K562 (cell line): ENCODE measurements around the gene NTSR2. TPM values are rescaled to one million over a fixed set of nuclear protein-coding genes. Genes with fewer than 3 reads are reported as not detected.

Experiments used
- ATAC-seq: fragments of 200-7000 bp; cut with Tn5 transposase; 3 replicates; pipeline ENCODE4 v1.9.1; 2020; ENCODE audit warnings: moderate library complexity
- BruUV-seq: library from RNA; stranded (reverse); fragments of 400-500 nt; replicated peaks from 2 replicates; lab custom pipeline; 2021; lab: Mats Ljungman, UMichigan
- CTCF ChIA-PET: fragments of 300-600 bp; formaldehyde crosslinking; extraction: SDS; loops from one replicate; lab custom pipeline; 2021; ENCODE audit warnings: low intra/inter-chr PET ratio; lab: Yijun Ruan, JAX
- POLR2A ChIA-PET: fragments of 300-600, 350-650 bp; sonication (Branson Sonifier 250); formaldehyde crosslinking; extraction: SDS; loops from one replicate; lab custom pipeline; 2021; ENCODE audit warnings: antibody characterized with exemption, inconsistent platforms; lab: Yijun Ruan, JAX
- DNase-seq, 4 experiments: peaks; one replicate each; pipeline versions ENCODE4 v3.0.0 to v3.0.0-alpha.2; 2011 to 2018; ENCODE audit warnings: low spot score in 3 of 4, mixed read lengths in 3 of 4; ENCODE audit errors: extremely low read depth in 1 of 4
- FAIRE-seq: peaks from 2 replicates; lab custom pipeline; 2011; peaks lifted over from hg19 to GRCh38; lab: Jason Lieb, UNC
- H2AFZ ChIP-seq: 2 replicates; pipeline ENCODE4 v1.6.0; 2011; ENCODE audit warnings: low read depth, low read length, control low read depth, inconsistent platforms
- H3K27ac ChIP-seq: fragments of 200-600 bp; 3 replicates; pipeline ENCODE4 v1.8.0; 2011; ENCODE audit warnings: low read depth, mild to moderate bottlenecking, control low read depth, inconsistent platforms, low read length, moderate library complexity, mixed read lengths; ENCODE audit errors: extremely low read depth
- H3K27me3 ChIP-seq, 2 experiments: fragments of 300-600 bp in 1 of 2; 2 replicates in 1 of 2; 3 replicates in 1 of 2; pipeline versions ENCODE4 v1.6.0 to v1.8.0; 2011; ENCODE audit warnings: inconsistent platforms in 2 of 2, low read length in 2 of 2, mild to moderate bottlenecking in 1 of 2, mixed read lengths in 1 of 2, moderate library complexity in 1 of 2; ENCODE audit not compliant: control insufficient read depth in 2 of 2, insufficient read depth in 2 of 2
- H3K36me3 ChIP-seq: fragments of 300-600 bp; 3 replicates; pipeline ENCODE4 v1.8.0; 2011; ENCODE audit warnings: mild to moderate bottlenecking, low read length, inconsistent platforms; ENCODE audit not compliant: control insufficient read depth, insufficient read depth
- H3K4me1 ChIP-seq, 2 experiments: fragments of 200-600 bp in 1 of 2; replicated peaks in 1 of 2; 2 replicates in 1 of 2; 3 replicates in 1 of 2; pipeline versions ENCODE4 v1.5.1 to v1.8.0; 2011; ENCODE audit warnings: inconsistent platforms in 2 of 2, low read length in 2 of 2, mild to moderate bottlenecking in 1 of 2, mixed read lengths in 1 of 2, moderate library complexity in 1 of 2; ENCODE audit not compliant: control insufficient read depth in 2 of 2, insufficient read depth in 2 of 2
- H3K4me2 ChIP-seq: 2 replicates; pipeline ENCODE4 v1.6.1; 2011; ENCODE audit warnings: low read length, control low read depth, inconsistent platforms, mixed read lengths; ENCODE audit not compliant: insufficient read depth
- H3K4me3 ChIP-seq: fragments of 200-600 bp; sonication (generic), shearing (Covaris generic); 2 replicates; pipeline ENCODE4 v1.5.1; 2016; ENCODE audit warnings: control low read depth, inconsistent platforms
- H3K79me2 ChIP-seq: fragments of 200-600 bp; 3 replicates; pipeline ENCODE4 v1.8.0; 2011; ENCODE audit warnings: low read length, inconsistent platforms; ENCODE audit not compliant: control insufficient read depth, insufficient read depth
- H3K9ac ChIP-seq, 2 experiments: 2 replicates each; pipeline versions ENCODE4 v1.6.0 to v1.6.1; 2011; ENCODE audit warnings: low read depth in 2 of 2, low read length in 2 of 2, control low read depth in 1 of 2, inconsistent platforms in 1 of 2, mild to moderate bottlenecking in 1 of 2, mixed read lengths in 1 of 2; ENCODE audit not compliant: insufficient read depth in 1 of 2
- H3K9me1 ChIP-seq: one replicate; pipeline ENCODE4 v1.6.0; 2011; ENCODE audit warnings: inconsistent platforms, mild to moderate bottlenecking, low read length, moderate library complexity; ENCODE audit not compliant: control insufficient read depth, insufficient read depth
- H3K9me3 ChIP-seq: replicated peaks from 2 replicates; pipeline ENCODE4 v1.5.1; 2011; ENCODE audit warnings: low read depth, low read length, inconsistent platforms; ENCODE audit not compliant: control insufficient read depth, insufficient read depth
- H4K20me1 ChIP-seq: replicated peaks from 2 replicates; pipeline ENCODE4 v1.6.1; 2011; ENCODE audit warnings: low read length, inconsistent platforms, mixed read lengths; ENCODE audit not compliant: control insufficient read depth, insufficient read depth
- CEBPB ChIP-seq: fragments of 450-650 bp; IDR thresholded peaks from 2 replicates; pipeline ENCODE4 v1.6.1; 2016; ENCODE audit warnings: missing genetic modification characterization, missing compliant biosample characterization
- EHMT2 ChIP-seq: fragments of 450-650 bp; IDR thresholded peaks from 2 replicates; pipeline ENCODE4 v1.6.1; 2018; ENCODE audit warnings: antibody characterized with exemption
- HOXB6 ChIP-seq: fragments of 250-450 bp; sonication (Bioruptor Pico); IDR thresholded peaks from 2 replicates; pipeline ENCODE4 v1.5.1; 2022; ENCODE audit warnings: mild to moderate bottlenecking, borderline replicate concordance
- IRF9 ChIP-seq: fragments of 450-650 bp; IDR thresholded peaks from 2 replicates; pipeline ENCODE4 v1.6.1; 2016; ENCODE audit warnings: missing biosample characterization, missing genetic modification characterization
- KLF13 ChIP-seq: fragments of 450-650 bp; IDR thresholded peaks from 2 replicates; pipeline ENCODE4 v1.6.1; 2016; ENCODE audit warnings: missing genetic modification characterization, low read depth, mild to moderate bottlenecking, missing compliant biosample characterization, moderate library complexity, borderline replicate concordance
- MIER1 ChIP-seq: fragments of 450-650 bp; IDR thresholded peaks from 2 replicates; pipeline ENCODE4 v1.6.1; 2016; ENCODE audit warnings: antibody characterized with exemption, mild to moderate bottlenecking, low read depth
- NFE2L1 ChIP-seq: fragments of 450-650 bp; IDR thresholded peaks from 2 replicates; pipeline ENCODE4 v1.6.1; 2016; ENCODE audit warnings: missing genetic modification characterization, low read depth, mild to moderate bottlenecking, missing compliant biosample characterization, moderate library complexity, borderline replicate concordance
- NFXL1 ChIP-seq: fragments of 450-650 bp; formaldehyde crosslinking; IDR thresholded peaks from 2 replicates; pipeline ENCODE4 v1.4.0; 2021; ENCODE audit warnings: mild to moderate bottlenecking
- PHB ChIP-seq: fragments of 250-450 bp; sonication (Bioruptor Pico); IDR thresholded peaks from 2 replicates; pipeline ENCODE4 v1.5.0; 2021
- ZNF175 ChIP-seq: fragments of 200-800 bp; sonication (Bioruptor generic); IDR thresholded peaks from 2 replicates; pipeline ENCODE4 v1.6.1; 2016; ENCODE audit warnings: low read depth, mild to moderate bottlenecking, missing genetic modification characterization, missing compliant biosample characterization
- ZNF655 ChIP-seq: fragments of 250-450 bp; sonication (Bioruptor Pico); IDR thresholded peaks from 2 replicates; pipeline ENCODE4 v1.5.0; 2021
- ZNF780A ChIP-seq: fragments of 250-450 bp; sonication (Bioruptor Pico); IDR thresholded peaks from 2 replicates; pipeline ENCODE4 v1.5.0; 2021; ENCODE audit warnings: mild to moderate bottlenecking
- WGBS: fragments of 100-300 bp; shearing (Covaris generic); methylation state at CpG from one replicate; pipeline ENCODE4 v1.1.6; 2016; ENCODE audit warnings: low coverage, mixed read lengths; ENCODE audit not compliant: insufficient coverage; ENCODE audit errors: missing lambda C conversion rate; 5-methylcytosine and 5-hydroxymethylcytosine counted together
- in situ Hi-C: fragments of 300-500 bp; cut with MboI; formaldehyde crosslinking; loops from 4 replicates; pipeline ENCODE4 v1.15.0; 2018; ENCODE audit warnings: inconsistent platforms, mixed read lengths
- intact Hi-C: fragments of 100-400 bp; cut with micrococcal nuclease; formaldehyde crosslinking; loops from 2 replicates; pipeline ENCODE4 v1.14.2; 2022
- polyA plus RNA-seq, 8 experiments: library from polyadenylated mRNA; depleted of rRNA in 4 of 8; stranded (reverse) in 5 of 8; unstranded in 3 of 8; fragments of >200 nt; fragmentation: Nextera tagmentation in 2 of 8; fragmentation: Illumina TruSeq in 1 of 8; extraction: Ambion mirVana in 2 of 8; extraction: Trizol in 1 of 8; gene quantifications; 2 replicates each; pipeline versions ENCODE4 v1.2.1 to v1.2.3, GENCODE V29; 2011 to 2014; ENCODE audit warnings: inconsistent platforms in 1 of 8, missing spikeins in 1 of 8
- total RNA-seq, 7 experiments: library from RNA; depleted of rRNA in 6 of 7; stranded (reverse); fragments of >200 nt in 6 of 7; fragmentation: Illumina TruSeq in 2 of 7; extraction: Trizol in 2 of 7; gene quantifications; 2 replicates each; pipeline versions ENCODE4 v1.2.1 to v1.2.3, GENCODE V29; 2011 to 2021; ENCODE audit warnings: low replicate concordance in 1 of 7
- TF ChIP-seq, protein P1 (sequence below): IDR thresholded peaks from 2 replicates; pipeline ENCODE4 v1.6.1; 2014; ENCODE audit warnings: antibody characterized with exemption
- TF ChIP-seq, protein P2 (sequence below): fragments of 250-450 bp; sonication (Bioruptor Pico); IDR thresholded peaks from 2 replicates; pipeline ENCODE4 v1.8.0; 2022; ENCODE audit warnings: moderate library complexity, mild to moderate bottlenecking, inconsistent platforms
- TF ChIP-seq, protein P3 (sequence below): fragments of 250-450 bp; sonication (Bioruptor Pico); IDR thresholded peaks from 2 replicates; pipeline ENCODE4 v1.5.0; 2021
- TF ChIP-seq, protein P4 (sequence below): fragments of 450-650 bp; formaldehyde crosslinking; conservative IDR thresholded peaks from 2 replicates; pipeline ENCODE4 v1.4.0; 2022; ENCODE audit warnings: mild to moderate bottlenecking, missing genetic modification characterization

NTSR2 gene
- total and polyA plus RNA-seq, 9 of the 15 experiments (the other 6 are each of a cell fraction or from before 2014, with no cell fraction given) = not detected

- H3K4me1 ChIP-seq = peaks cover 0 to 11% of the 10 kb centered on the region in 2 experiments; a peak in 1 of 5 replicates
- BruUV-seq = no TSS peak
- no peak overlapping the region for H3K27ac ChIP-seq
- FAIRE-seq = no peak
- in situ Hi-C loops = no loop called here
- CTCF ChIA-PET = no interaction called here
- no peak for ATAC-seq
- no peak overlapping the region for H3K4me3 ChIP-seq
- H3K36me3 ChIP-seq = no peaks in the 10 kb centered on the region
- H3K9me1 ChIP-seq = no peaks in the 10 kb centered on the region
- WGBS = 4% methylated on average over 2 of the region's 2 CpGs
- DNase-seq = no peak
- no peak overlapping the region for H3K4me2 ChIP-seq
- H3K27me3 ChIP-seq = peaks cover 55 to 82% of the 10 kb centered on the region in 2 experiments
- no peaks in the 10 kb centered on the region for H3K79me2 ChIP-seq
- no peaks in the 10 kb centered on the region; the same call in 1 of the 2 replicates for H3K9me3 ChIP-seq
- POLR2A ChIA-PET = interaction anchor here (0.6 kb wide), 1 partner anchor 494 kb away, joined by 4 read pairs; no protein-coding TSS in a partner anchor
- no peak overlapping the region for H2AFZ ChIP-seq
- no peak overlapping the region for H3K9ac ChIP-seq
- peaks cover 8% of the 10 kb centered on the region; the same call in 1 of the 2 replicates for H4K20me1 ChIP-seq
- intact Hi-C loops = no loop called here
- TF ChIP-seq NFE2L1 (no peak), EHMT2 (no peak), NFXL1 (no peak), KLF13 (tag) (no peak), ZNF175 (CRISPR knock-in tag) (no peak), MIER1 (no peak), ZNF780A (CRISPR knock-in tag) (no peak), CEBPB (tag) (no peak), PHB (no peak), ZNF655 (no peak), IRF9 (tag) (no peak), HOXB6 (no peak)
- TF ChIP-seq, protein P1, sequence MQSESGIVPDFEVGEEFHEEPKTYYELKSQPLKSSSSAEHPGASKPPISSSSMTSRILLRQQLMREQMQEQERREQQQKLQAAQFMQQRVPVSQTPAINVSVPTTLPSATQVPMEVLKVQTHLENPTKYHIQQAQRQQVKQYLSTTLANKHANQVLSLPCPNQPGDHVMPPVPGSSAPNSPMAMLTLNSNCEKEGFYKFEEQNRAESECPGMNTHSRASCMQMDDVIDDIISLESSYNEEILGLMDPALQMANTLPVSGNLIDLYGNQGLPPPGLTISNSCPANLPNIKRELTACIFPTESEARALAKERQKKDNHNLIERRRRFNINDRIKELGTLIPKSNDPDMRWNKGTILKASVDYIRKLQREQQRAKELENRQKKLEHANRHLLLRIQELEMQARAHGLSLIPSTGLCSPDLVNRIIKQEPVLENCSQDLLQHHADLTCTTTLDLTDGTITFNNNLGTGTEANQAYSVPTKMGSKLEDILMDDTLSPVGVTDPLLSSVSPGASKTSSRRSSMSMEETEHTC = no peak
- TF ChIP-seq, protein P2, sequence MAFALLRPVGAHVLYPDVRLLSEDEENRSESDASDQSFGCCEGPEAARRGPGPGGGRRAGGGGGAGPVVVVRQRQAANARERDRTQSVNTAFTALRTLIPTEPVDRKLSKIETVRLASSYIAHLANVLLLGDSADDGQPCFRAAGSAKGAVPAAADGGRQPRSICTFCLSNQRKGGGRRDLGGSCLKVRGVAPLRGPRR (CRISPR knock-in tag) = no peak
- TF ChIP-seq, protein P3, sequence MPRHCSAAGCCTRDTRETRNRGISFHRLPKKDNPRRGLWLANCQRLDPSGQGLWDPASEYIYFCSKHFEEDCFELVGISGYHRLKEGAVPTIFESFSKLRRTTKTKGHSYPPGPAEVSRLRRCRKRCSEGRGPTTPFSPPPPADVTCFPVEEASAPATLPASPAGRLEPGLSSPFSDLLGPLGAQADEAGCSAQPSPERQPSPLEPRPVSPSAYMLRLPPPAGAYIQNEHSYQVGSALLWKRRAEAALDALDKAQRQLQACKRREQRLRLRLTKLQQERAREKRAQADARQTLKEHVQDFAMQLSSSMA (CRISPR knock-in tag) = no peak
- TF ChIP-seq, protein P4, sequence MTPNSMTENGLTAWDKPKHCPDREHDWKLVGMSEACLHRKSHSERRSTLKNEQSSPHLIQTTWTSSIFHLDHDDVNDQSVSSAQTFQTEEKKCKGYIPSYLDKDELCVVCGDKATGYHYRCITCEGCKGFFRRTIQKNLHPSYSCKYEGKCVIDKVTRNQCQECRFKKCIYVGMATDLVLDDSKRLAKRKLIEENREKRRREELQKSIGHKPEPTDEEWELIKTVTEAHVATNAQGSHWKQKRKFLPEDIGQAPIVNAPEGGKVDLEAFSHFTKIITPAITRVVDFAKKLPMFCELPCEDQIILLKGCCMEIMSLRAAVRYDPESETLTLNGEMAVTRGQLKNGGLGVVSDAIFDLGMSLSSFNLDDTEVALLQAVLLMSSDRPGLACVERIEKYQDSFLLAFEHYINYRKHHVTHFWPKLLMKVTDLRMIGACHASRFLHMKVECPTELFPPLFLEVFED (CRISPR knock-in tag) = no peak
These were observed 48.6 kb downstream of the NTSR2 start for GRCh38 chr2:11621410-11621809.
